ENCODE results near the gene SLC10A3. TPM values are rescaled to one million over a fixed set of nuclear protein-coding genes. Genes with fewer than 3 reads are reported as not detected.

SLC10A3 gene
- total and polyA plus RNA-seq, 11 donors, result 8.3 to 50.6 (median 15.5) TPM

DNA sequence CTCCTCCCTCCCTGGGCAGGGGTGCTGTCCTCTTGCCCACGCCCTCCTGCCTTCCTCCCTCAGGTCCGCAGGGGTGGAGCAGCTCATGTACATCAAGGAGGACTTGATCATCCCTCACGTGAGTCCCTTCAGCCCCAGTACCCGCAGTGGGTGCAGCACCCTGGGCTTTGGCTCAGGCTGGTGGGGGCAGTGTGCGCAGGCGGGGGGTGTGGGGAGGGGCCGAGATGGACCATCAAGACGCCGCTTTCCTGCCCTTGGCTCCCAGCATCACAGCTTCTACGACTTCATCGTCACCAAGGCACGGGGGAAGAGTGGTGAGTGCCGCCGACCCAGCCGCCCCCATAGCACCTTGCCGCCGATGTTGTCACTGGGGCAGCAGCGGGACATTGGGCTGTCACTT lies 40.8 kb downstream of the SLC10A3 start:
- H3K36me3 ChIP-seq, result peaks cover 0 to 46% (median 19%) of the 10 kb centered on the region in 9 donors
- intact Hi-C loops (cut with DNase I), result no loop called here
- H3K27me3 ChIP-seq, result peaks cover 0 to 3% (median 0%) of the 10 kb centered on the region in 9 donors
- H3K9me3 ChIP-seq, result no peaks in the 10 kb centered on the region
- peak in 1 of 5 donors; percentile 29 for DNase-seq
- 88 to 95% (median 93%) methylated on average over 10 to 18 of the region's 18 CpGs for WGBS, 4 donors
- no peak overlapping the region for H3K27ac ChIP-seq
- peaks cover 0 to 11% (median 6%) of the 10 kb centered on the region in 12 donors for H3K4me1 ChIP-seq
- H3K4me3 ChIP-seq, result no peak overlapping the region
- no peak for ATAC-seq
- TF ChIP-seq, protein P1, sequence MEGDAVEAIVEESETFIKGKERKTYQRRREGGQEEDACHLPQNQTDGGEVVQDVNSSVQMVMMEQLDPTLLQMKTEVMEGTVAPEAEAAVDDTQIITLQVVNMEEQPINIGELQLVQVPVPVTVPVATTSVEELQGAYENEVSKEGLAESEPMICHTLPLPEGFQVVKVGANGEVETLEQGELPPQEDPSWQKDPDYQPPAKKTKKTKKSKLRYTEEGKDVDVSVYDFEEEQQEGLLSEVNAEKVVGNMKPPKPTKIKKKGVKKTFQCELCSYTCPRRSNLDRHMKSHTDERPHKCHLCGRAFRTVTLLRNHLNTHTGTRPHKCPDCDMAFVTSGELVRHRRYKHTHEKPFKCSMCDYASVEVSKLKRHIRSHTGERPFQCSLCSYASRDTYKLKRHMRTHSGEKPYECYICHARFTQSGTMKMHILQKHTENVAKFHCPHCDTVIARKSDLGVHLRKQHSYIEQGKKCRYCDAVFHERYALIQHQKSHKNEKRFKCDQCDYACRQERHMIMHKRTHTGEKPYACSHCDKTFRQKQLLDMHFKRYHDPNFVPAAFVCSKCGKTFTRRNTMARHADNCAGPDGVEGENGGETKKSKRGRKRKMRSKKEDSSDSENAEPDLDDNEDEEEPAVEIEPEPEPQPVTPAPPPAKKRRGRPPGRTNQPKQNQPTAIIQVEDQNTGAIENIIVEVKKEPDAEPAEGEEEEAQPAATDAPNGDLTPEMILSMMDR (IDR thresholded peaks at IDR 0.05), result no peak
- no peak for TF ChIP-seq POLR2A (IDR thresholded peaks at IDR 0.05)

DNA sequence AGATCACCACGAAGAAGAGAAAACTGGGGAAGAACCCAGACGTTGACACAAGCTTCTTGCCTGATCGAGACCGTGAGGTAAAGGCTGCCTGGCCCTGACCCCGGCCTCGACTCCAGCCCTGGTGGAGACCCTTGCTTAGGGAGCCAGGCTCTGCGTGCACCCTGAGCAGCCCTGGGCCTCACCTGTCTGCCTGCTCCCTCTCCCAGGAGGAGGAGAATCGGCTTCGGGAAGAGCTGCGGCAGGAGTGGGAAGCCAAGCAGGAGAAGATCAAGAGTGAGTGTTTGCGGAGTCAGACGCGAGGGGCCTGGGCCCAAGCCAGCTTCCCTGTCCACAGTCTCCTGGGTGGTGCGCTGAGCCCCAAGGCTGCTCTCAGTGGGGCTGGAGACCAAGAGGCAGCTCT lies 41.9 kb downstream of the SLC10A3 start:
- Histone ChIP-seq H3K4me1 (peaks cover 0 to 15% (median 8%) of the 10 kb centered on the region in 12 donors), H3K27ac (no peak overlapping the region), H3K9me3 (no peaks in the 10 kb centered on the region), H3K4me3 (no peak overlapping the region), H3K36me3 (peaks cover 0 to 46% (median 19%) of the 10 kb centered on the region in 9 donors), H3K27me3 (peaks cover 0 to 3% (median 0%) of the 10 kb centered on the region in 9 donors)
- no peak for DNase-seq
- no peak for ATAC-seq
- intact Hi-C loops (cut with DNase I), result no loop called here
- TF ChIP-seq, protein P1 (IDR thresholded peaks at IDR 0.05), result no peak
- no peak for TF ChIP-seq POLR2A (IDR thresholded peaks at IDR 0.05)
- 88 to 93% (median 89%) methylated on average over 13 to 14 of the region's 14 CpGs for WGBS, 4 donors

DNA sequence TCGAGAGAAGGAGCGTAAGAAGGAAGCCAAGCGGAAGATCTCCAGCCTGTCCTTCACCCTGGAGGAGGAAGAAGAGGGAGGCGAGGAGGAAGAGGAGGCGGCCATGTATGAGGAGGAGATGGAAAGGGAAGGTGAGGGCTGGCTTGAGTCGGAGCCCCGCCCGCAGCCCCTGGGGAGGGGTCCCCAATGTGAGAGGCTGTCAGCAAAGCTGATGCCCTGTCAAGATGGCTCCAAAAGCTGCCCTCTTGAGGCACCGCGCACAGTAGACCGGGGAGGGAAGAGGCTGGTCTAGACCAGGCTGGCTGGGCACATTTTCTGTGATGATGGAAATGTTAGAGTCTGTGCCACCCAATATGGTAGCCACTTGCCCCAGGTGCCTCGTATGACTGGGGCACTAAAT lies 44.0 kb downstream of the SLC10A3 start:
- Histone ChIP-seq H3K9me3 (no peaks in the 10 kb centered on the region), H3K36me3 (peaks cover 0 to 53% (median 29%) of the 10 kb centered on the region in 9 donors), H3K27ac (no peak overlapping the region), H3K4me1 (peaks cover 0 to 16% (median 10%) of the 10 kb centered on the region in 12 donors), H3K27me3 (peaks cover 0 to 3% (median 0%) of the 10 kb centered on the region in 9 donors), H3K4me3 (no peak overlapping the region)
- TF ChIP-seq, protein P1 (IDR thresholded peaks at IDR 0.05), result no peak
- no peak for TF ChIP-seq POLR2A (IDR thresholded peaks at IDR 0.05)
- intact Hi-C loops (cut with DNase I), result no loop called here
- WGBS, 4 donors, result 79 to 93% (median 92%) methylated on average over 12 of the region's 12 CpGs
- DNase-seq (no peak), ATAC-seq (no peak)

DNA sequence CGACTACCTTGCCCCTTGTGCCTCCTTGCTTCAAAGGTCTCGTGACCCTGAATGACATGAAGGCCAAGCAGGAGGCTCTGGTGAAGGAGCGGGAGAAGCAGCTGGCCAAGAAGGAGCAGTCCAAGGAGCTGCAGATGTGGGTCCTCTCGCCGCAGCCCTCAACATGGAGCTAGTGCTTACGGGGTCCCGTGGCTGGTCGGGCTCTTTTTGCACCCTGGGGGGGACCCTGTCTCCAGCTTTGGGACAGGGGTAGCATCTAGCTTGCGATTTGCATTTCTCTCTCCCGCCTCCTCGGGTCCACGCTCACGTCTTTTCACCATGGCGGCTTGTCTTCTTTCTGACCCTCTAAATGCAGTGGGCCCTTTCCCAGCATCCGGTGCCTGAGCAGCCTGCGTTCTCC lies 44.7 kb downstream of the SLC10A3 start:
- H3K4me3 ChIP-seq, result no peak overlapping the region
- ATAC-seq (no peak), DNase-seq (peak in 1 of 5 donors; percentile 16)
- H3K4me1 ChIP-seq, result peaks cover 0 to 16% (median 10%) of the 10 kb centered on the region in 12 donors
- peaks cover 0 to 58% (median 31%) of the 10 kb centered on the region in 9 donors for H3K36me3 ChIP-seq
- intact Hi-C loops (cut with DNase I), result no loop called here
- peaks cover 0 to 3% (median 0%) of the 10 kb centered on the region in 9 donors for H3K27me3 ChIP-seq
- no peak overlapping the region for H3K27ac ChIP-seq
- WGBS, 4 donors, result 89 to 96% (median 93%) methylated on average over 16 of the region's 16 CpGs
- no peaks in the 10 kb centered on the region for H3K9me3 ChIP-seq
- TF ChIP-seq, protein P1 (IDR thresholded peaks at IDR 0.05), result no peak
- TF ChIP-seq POLR2A (IDR thresholded peaks at IDR 0.05), result no peak

All from heart left ventricle (tissue), 16 donors.